Gastrocnemius medialis (tissue), 4 donors: Measurements from ENCODE around the gene CCDC12.

Experiments used
- CTCF ChIP-seq, 5 experiments: fragments of 450-650 bp in 3 of 5; fragments of 200-600 bp in 2 of 5; sonication (generic) in 2 of 5; IDR thresholded peaks in 4 of 5; conservative IDR thresholded peaks in 1 of 5; 1 replicate in 4 of 5; 2 replicates in 1 of 5; pipeline ENCODE4 v1.5.1; 2016 to 2019; ENCODE audit warnings: antibody characterized with exemption in 5 of 5, mild to moderate bottlenecking in 3 of 5, moderate library complexity in 3 of 5
- POLR2A ChIP-seq, 2 donors: fragments of 450-650 bp; IDR thresholded peaks; one replicate each; pipeline ENCODE4 v1.6.1; 2017; ENCODE audit warnings: antibody characterized with exemption in 2 of 2, mild to moderate bottlenecking in 2 of 2, moderate library complexity in 2 of 2

- TF ChIP-seq CTCF (IDR thresholded peaks at IDR 0.05 in 4 of 5, conservative IDR thresholded peaks at IDR 0.05 in 1 of 5) (no peak), POLR2A (IDR thresholded peaks at IDR 0.05) (no peak)
These were observed 29.7 kb upstream of the CCDC12 start for GRCh38 chr3:47006145-47006651.
